HG03520 (cell line): ENCODE measurements around the gene CLASP1.

Source experiments
- ATAC-seq: cut with Tn5 transposase; IDR thresholded peaks from one replicate; pipeline ENCODE4 v1.9.1; 2021; ENCODE audit warnings: mild to moderate bottlenecking, moderate library complexity; ENCODE audit not compliant: unreplicated experiment

CLASP1 gene

GRCh38 chr2:121513597-121514333 lies 135.5 kb downstream of the CLASP1 start:
- ATAC-seq, result no peak

- no peak for ATAC-seq
These were observed 138.4 kb downstream of the CLASP1 start for GRCh38 chr2:121510857-121511256.

GRCh38 chr2:121506621-121507020 lies 142.6 kb downstream of the CLASP1 start:
- ATAC-seq, result no peak

- ATAC-seq, result no peak
These were observed 143.2 kb downstream of the CLASP1 start for GRCh38 chr2:121505986-121506586.

- ATAC-seq, result no peak
These were observed 144.3 kb downstream of the CLASP1 start for GRCh38 chr2:121505005-121505404.

- ATAC-seq, result no peak
These were observed 144.9 kb downstream of the CLASP1 start for GRCh38 chr2:121504316-121504715.

GRCh38 chr2:121502781-121503180 lies 146.5 kb downstream of the CLASP1 start:
- ATAC-seq, result no peak

- no peak for ATAC-seq
These were observed 147.0 kb downstream of the CLASP1 start for GRCh38 chr2:121502246-121502645.

GRCh38 chr2:121501554-121501953 lies 147.7 kb downstream of the CLASP1 start:
- ATAC-seq, result no peak

GRCh38 chr2:121501031-121501430 lies 148.2 kb downstream of the CLASP1 start:
- ATAC-seq, result no peak

- ATAC-seq, result no peak
These were observed 150.5 kb downstream of the CLASP1 start for GRCh38 chr2:121498731-121499130.

- ATAC-seq, result no peak
These were observed 156.9 kb downstream of the CLASP1 start for GRCh38 chr2:121492409-121492808.

GRCh38 chr2:121491518-121491917 lies 157.7 kb downstream of the CLASP1 start:
- ATAC-seq, result no peak

- ATAC-seq, result no peak
These were observed 158.6 kb downstream of the CLASP1 start for GRCh38 chr2:121490584-121491133.

GRCh38 chr2:121489911-121490583 lies 159.2 kb downstream of the CLASP1 start:
- ATAC-seq, result no peak

GRCh38 chr2:121489284-121489683 lies 160.0 kb downstream of the CLASP1 start:
- no peak for ATAC-seq

GRCh38 chr2:121486191-121486790 lies 163.0 kb downstream of the CLASP1 start:
- no peak for ATAC-seq

GRCh38 chr2:121485039-121485438 lies 164.2 kb downstream of the CLASP1 start:
- ATAC-seq, result no peak

- no peak for ATAC-seq
These were observed 165.4 kb downstream of the CLASP1 start for GRCh38 chr2:121483846-121484245.

GRCh38 chr2:121483021-121483420 lies 166.2 kb downstream of the CLASP1 start:
- ATAC-seq, result no peak

GRCh38 chr2:121480826-121481225 lies 168.4 kb downstream of the CLASP1 start:
- no peak for ATAC-seq
